ENCODE results near the gene LTB.

GRCh38 chr6:31540640-31541039 lies 41.6 kb downstream of the LTB start:
- no peak for TF ChIP-seq CTCF (IDR thresholded peaks at IDR 0.05; ENCODE audit: poor library complexity)
- TF ChIP-seq EZH2 (IDR thresholded peaks at IDR 0.05; ENCODE audit: borderline replicate concordance), result no peak
- TF ChIP-seq EZH2phosphoT487 (IDR thresholded peaks at IDR 0.05; ENCODE audit: low read depth, severe bottlenecking, unreplicated experiment), result no peak

Data from hepatocyte (in vitro differentiated cells).